HK-2 (cell line): Measurements from ENCODE around the gene DDTL.

ENCODE experiments used
- DNase-seq: peaks from one replicate; pipeline ENCODE4 v3.0.0-alpha.2; 2018; ENCODE audit not compliant: unreplicated experiment

DDTL gene

DNA sequence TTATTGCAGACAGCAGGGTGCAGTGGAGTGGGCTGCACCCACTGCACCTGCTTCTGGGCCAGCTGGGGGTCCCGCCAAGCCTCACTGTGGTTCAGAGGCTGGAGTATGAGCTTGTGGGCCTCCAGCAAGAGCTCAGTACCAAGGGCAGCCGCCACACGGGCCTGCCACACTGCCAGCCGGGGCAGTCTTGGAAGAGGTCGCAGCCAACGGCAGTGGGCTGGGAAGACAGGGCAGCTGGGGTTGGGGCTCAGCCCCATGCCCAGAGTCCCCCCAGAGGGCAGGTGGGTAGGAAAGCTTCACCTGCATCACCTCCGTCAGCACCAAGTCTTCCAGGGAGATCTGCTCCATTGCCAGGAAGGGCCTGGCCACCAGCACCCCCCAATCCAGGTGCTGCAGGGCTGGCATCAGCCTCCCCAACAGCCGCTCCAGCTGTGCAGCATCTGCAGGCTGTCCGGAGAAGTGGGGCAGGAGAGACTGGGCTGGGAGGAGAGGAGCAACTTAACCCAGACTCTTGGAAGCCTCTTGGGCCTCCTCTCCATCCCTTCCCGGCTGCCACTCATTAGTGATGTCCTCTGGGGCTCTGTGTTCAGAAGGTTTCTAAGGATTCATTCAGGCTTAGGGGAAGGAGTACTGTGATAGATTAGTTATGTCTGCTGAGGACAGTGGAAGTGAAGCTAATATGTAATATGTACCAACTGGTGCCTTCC lies 39.7 kb downstream of the DDTL start:
- DNase-seq = no peak

DNA sequence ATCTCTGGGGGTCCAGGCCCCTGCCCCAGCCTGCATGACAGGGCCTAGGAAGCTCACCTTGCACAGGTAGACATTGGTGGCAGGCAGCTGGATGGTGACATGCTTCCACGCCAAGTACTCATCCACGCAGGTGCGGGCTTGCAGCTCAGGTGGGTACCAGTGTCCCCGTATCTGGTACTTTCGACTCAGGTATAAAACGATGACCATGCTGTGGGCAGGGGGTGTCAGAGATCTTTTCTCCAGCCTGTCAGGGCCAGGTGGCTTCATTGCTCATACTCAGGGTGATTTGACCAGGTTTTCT lies 40.2 kb downstream of the DDTL start:
- DNase-seq = no peak

DNA sequence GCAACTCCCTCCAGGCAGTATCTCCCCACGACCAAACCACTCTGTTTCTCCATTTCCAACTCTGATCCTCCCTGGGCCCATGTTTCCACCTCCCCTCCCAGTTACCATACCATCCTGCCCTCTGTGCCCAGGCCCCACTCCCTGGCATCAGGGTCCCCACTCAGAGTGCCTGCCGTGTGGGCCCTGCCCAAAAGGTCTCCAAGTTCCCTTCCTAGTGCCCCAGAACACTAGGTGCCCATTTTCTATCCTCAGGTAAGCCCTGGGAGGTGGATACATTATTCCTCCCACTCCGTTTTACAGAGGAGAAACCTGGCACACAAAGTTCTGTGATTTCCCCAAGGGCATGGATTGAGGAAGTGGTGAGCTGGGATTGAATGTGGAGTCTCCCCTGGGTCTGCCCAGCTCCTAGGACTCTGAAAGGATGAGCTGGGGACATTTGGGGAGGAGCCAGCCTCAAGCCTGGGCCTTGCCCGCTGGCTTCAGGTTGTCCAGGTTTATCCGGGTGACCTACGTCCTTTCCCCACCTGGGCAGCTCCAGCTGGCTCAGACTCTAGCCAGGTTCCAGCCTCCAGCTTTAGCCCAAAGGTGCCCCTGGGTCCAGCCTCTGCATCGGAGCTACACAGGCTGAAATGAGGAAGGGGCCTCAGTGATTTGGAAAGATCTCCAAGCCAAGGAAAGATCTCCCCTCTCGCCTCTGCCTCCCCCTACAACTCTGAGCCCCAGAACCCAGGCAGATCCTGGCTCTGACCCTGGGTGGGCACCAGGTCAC lies 40.7 kb downstream of the DDTL start:
- DNase-seq = no peak

DNA sequence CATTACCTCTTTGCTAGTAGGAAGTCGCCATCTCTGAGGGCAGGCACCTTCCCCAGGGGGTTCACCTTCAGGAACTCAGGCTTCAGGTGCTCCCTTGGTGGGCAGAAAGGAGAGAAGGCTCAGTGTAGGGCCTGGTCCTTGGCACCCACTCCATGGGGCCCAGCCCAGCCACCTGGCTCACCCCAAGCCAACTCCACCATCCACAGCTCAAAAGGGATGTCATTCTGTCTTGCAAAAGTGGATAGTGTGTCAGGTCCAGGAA lies 41.3 kb downstream of the DDTL start:
- DNase-seq = no peak

DNA sequence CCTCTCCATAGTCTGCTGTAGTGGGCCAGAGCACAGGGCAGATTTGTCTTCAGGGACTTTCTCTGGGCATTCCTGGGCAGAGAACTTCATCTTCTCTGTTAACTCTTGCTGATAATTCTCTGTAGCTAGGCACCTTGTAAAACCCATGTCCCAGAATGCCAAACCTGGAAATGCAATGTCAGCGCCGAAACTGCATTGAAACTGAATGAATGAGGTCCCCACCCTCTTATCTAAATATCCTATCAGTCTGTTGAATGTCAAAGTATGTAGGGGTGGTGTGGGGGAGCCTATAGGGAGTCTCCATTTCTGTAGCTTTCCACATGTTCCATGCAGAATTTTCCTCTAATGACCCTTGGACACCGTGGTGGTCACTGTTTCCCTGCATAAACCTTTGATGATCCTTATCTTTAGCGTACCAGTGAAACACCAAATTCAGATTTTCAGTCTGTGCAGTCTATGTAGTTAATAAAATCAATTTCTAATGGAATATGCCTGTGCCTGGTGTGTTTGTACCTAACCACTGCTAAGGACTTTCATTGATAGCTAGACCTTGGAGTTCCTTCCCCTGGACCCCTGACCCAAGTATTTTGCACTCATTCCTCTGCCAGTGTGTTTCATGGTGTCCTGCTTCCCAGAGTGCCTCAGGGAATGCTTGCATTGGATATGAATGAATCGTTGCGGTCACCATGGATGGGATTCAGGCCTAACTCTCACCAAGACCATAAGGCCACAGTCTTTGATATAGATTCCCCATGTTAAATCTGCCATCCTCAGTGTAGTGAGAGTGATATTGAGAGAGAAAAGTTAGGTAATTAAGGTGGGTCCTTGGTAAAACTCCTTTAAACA lies 41.9 kb downstream of the DDTL start:
- DNase-seq = no peak

DNA sequence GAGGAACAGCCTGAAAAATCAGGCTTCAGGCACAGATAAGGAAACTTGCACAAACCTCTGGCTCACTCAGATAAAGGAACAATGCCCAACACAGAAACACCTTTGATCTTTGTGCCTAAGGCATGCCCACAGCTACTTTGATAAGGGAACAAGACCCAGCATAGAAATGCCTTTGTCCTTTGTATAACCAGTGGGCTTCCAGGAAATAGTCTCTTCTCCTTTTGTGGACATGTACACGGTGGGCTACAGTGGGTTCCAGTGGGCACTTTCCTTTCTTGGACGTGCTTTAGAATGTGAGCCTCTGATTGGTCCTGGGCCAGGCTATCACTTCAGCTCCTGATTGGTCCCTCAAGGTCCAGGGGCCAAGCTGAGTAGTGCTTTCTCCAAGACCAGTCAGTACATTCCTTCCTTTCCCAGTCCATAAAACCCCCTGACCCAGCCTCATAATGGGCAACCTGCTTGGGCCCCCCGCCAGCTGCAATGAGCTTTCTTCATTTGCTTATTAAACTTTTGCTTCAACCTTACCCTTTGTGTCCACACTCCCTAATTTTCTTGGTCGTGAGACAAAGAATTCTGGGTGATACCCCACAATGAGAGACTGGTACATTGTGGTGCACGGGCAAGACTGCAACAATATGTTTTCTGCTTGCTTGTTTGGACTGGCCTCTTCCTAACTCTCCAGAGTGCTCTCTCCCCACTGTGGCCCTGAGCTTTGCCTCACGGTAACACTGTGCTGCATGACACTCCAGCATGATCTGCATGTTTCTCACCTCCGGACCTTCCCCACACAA lies 42.7 kb downstream of the DDTL start:
- DNase-seq = no peak

DNA sequence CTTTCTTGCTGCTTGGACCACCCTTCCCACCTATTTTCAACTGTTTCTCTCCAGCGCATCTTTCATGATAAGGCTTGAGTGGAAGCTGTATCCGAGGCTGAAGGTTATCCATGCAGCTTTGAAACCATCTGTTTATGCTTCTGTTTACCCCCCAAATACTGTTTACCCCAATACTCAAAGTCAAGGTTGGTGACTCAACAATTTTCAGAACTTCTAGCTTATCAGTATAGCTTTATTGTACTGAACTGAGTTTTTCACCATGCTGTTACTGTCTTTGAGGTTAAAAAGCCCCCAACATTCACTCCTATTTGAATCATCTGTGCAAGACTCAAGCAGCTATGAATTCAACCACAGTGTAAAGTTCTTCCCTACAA lies 43.3 kb downstream of the DDTL start:
- DNase-seq = no peak

DNA sequence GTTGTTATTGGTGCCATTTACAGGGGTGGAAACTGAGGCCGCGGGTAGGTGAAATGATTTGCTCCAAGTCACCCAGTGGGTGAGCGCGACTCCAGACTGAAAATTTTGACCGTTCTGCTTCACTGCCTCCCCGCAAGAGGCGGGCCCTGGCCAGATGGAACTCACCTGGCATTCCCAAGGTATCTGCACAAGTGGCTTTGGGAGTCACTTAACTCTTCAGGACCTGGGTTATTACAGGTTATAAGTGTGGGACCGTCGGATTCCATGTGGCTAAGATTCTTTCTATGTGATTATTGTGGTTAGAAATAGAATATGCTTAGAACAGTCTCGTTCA lies 45.0 kb downstream of the DDTL start:
- no peak for DNase-seq

DNA sequence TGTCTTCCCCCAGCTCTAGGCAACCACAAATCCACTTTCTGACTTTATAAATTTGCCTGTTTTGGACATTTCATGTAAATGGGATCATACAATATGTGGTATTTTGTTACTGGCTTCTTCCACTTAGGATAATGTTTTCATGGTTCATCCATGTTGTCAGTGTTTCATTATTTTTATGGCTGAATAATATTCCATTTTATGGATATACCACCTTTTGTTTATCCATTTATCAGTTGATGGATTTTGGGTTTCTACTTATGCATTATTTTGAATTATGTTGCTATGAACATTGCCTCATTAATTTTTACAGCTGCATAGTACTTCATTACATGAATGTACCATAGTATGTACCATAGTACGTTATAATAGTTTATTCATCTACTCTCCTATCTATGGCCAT lies 49.5 kb downstream of the DDTL start:
- DNase-seq = no peak

DNA sequence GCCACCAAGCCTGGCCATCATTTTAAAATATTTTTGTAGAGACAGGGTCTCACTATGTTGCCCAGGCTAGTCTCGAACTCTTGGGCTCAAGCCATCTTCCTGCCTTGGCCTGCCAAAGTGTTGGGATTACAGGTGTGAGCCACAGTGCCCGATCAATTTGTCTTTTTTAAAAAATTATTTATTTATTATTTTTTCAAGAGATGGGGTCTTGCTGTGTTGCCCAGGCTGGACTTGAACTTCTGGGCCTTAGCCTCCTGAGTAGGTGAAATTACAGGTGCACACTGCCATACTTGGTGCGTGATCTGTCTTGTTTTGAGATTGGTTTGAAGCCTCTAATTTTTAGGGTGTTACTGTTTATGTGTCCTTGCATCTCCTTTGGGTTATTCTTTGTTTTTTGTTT lies 54.6 kb downstream of the DDTL start:
- DNase-seq = no peak
